Measurements from ENCODE around the gene FMR1.

FMR1 gene

GRCh38 chrX:147911192-147912022 lies at the start of gene FMR1:
Gene FMR1, plus strand, starts transcription at chrX:147911919. Its CDS starts 261 bp downstream, at chrX:147912180.
- DNase-seq (ENCODE audit: low read depth in 2 of 2, low spot score in 1 of 2): peak; percentile 77 to 87

- DNase-seq (ENCODE audit: low read depth in 2 of 2, low spot score in 1 of 2): no peak
Observed at GRCh38 chrX:147875866-147876596, 35.7 kb upstream of the FMR1 start.

GRCh38 chrX:147876849-147877646 lies 34.7 kb upstream of the FMR1 start:
- no peak for DNase-seq (ENCODE audit: low read depth in 2 of 2, low spot score in 1 of 2)

- no peak for DNase-seq (ENCODE audit: low read depth in 2 of 2, low spot score in 1 of 2)
Observed at GRCh38 chrX:147877726-147878125, 34.0 kb upstream of the FMR1 start.

GRCh38 chrX:147884958-147885357 lies 26.8 kb upstream of the FMR1 start:
- no peak for DNase-seq (ENCODE audit: low read depth in 2 of 2, low spot score in 1 of 2)

GRCh38 chrX:147890756-147891155 lies 21.0 kb upstream of the FMR1 start:
- no peak for DNase-seq (ENCODE audit: low read depth in 2 of 2, low spot score in 1 of 2)

GRCh38 chrX:147891896-147892295 lies 19.8 kb upstream of the FMR1 start:
- DNase-seq (ENCODE audit: low read depth in 2 of 2, low spot score in 1 of 2): no peak

- DNase-seq (ENCODE audit: low read depth in 2 of 2, low spot score in 1 of 2): no peak
Observed at GRCh38 chrX:147893741-147894140, 18.0 kb upstream of the FMR1 start.

GRCh38 chrX:147894366-147894963 lies 17.3 kb upstream of the FMR1 start:
- DNase-seq (ENCODE audit: low read depth in 2 of 2, low spot score in 1 of 2): no peak

- no peak for DNase-seq (ENCODE audit: low read depth in 2 of 2, low spot score in 1 of 2)
Observed at GRCh38 chrX:147897117-147897516, 14.6 kb upstream of the FMR1 start.

GRCh38 chrX:147898951-147899350 lies 12.8 kb upstream of the FMR1 start:
- no peak for DNase-seq (ENCODE audit: low read depth in 2 of 2, low spot score in 1 of 2)

GRCh38 chrX:147899379-147900114 lies 12.2 kb upstream of the FMR1 start:
- DNase-seq (ENCODE audit: low read depth in 2 of 2, low spot score in 1 of 2): no peak

- DNase-seq (ENCODE audit: low read depth in 2 of 2, low spot score in 1 of 2): no peak
Observed at GRCh38 chrX:147900349-147900748, 11.4 kb upstream of the FMR1 start.

- DNase-seq (ENCODE audit: low read depth in 2 of 2, low spot score in 1 of 2): no peak
Observed at GRCh38 chrX:147901461-147902126, 10.1 kb upstream of the FMR1 start.

GRCh38 chrX:147902270-147902669 lies 9.4 kb upstream of the FMR1 start:
- no peak for DNase-seq (ENCODE audit: low read depth in 2 of 2, low spot score in 1 of 2)

GRCh38 chrX:147908106-147908505 lies 3.6 kb upstream of the FMR1 start:
- no peak for DNase-seq (ENCODE audit: low read depth in 2 of 2, low spot score in 1 of 2)

GRCh38 chrX:147910607-147911006 lies 1.1 kb upstream of the FMR1 start:
- no peak for DNase-seq (ENCODE audit: low read depth in 2 of 2, low spot score in 1 of 2)

- no peak for DNase-seq (ENCODE audit: low read depth in 2 of 2, low spot score in 1 of 2)
Observed at GRCh38 chrX:147912093-147912801, 528 bp downstream of the FMR1 start.

GRCh38 chrX:147913570-147913969 lies 1.9 kb downstream of the FMR1 start:
- no peak for DNase-seq (ENCODE audit: low read depth in 2 of 2, low spot score in 1 of 2)
